GM19452 (cell line): Measurements from ENCODE around the gene PARK7.

Experiments used
- ATAC-seq: cut with Tn5 transposase; IDR thresholded peaks from one replicate; pipeline ENCODE4 v1.9.1; 2021; ENCODE audit not compliant: unreplicated experiment

The PARK7 gene

DNA sequence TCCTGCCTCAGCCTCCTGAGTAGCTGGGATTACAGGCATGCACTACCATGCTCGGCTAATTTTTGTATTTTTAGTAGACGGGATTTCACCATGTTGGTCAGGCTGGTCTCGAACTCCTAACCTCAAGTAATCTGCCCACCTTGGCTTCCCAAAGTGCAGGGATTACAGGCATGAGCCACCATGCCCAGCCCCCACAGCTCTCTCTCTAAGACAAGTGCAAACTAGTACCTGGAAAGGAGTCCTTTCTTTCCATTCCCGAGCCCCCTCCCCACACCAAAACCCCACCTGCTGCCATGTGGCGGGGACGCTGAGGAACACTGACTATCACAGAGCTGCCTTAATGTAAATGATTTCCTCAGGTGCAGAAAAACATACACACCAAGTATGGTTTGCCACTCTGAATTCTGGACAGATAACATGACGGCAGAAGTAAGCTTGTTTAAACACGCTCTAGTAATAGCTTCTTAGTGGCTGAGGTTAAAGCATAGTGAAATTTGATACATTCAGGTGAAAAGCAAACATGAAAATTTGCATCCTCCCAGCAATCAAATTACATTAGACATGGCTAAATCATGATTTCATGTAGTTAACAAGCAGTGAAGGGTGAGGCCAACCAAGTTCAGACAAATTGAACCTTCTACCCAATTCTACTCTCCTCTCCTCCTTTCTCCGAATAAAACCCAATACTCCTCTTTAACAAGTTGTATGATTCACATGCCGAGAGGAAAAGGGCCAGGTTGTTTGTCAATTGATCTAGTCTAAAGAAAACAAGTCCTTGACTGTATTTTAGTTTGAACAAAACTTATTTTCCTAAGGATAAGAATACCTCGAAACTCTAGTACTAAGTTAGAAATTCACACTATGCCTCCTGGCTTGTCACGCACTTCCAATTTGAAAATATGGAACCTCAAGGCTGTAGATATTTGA lies 44.8 kb downstream of the PARK7 start:
- ATAC-seq: no peak

DNA sequence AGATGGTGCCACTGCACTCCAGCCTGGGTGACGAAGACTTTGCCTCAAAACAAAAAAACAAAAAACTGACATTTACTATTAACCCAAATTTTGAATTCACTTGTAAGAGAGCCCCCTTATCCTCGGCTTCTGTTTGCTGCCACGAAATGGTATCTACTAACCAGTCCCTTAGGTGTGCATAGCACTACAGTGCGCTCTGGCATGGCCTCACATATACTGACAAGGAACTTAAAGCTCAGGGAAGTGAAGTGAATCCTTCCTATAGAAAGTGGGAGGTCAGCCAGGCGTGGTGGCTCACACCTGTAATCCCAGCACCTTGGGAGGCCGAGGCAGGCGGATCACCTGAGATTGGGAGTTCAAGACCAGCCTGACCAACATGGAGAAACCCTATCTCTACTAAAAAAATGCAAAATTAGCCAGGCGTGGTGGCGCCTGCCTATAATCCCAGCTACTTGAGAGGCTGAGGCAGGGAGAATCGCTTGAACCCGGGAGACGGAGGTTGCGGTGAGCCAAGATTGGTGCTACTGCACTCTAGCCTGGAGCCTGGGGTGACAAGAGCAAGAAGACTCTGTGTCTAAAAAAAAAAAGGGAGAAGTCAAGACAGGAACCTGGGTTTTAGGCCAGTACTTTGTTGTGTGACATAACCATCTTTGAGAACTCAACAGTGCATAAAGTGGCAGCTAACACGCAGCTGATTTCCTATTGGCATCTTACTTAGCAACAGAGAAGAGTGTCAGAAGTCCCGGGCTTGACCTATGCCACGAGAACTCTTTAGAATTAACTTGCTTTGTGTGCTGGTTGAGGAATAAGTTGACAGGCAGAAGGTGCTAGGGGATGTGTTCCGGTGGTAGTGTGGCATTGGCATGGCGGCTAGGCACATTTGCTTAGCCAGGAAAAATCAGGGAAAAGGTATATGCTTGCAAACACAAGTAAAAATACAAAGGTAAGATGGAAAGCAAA lies 47.8 kb downstream of the PARK7 start:
- no peak for ATAC-seq

DNA sequence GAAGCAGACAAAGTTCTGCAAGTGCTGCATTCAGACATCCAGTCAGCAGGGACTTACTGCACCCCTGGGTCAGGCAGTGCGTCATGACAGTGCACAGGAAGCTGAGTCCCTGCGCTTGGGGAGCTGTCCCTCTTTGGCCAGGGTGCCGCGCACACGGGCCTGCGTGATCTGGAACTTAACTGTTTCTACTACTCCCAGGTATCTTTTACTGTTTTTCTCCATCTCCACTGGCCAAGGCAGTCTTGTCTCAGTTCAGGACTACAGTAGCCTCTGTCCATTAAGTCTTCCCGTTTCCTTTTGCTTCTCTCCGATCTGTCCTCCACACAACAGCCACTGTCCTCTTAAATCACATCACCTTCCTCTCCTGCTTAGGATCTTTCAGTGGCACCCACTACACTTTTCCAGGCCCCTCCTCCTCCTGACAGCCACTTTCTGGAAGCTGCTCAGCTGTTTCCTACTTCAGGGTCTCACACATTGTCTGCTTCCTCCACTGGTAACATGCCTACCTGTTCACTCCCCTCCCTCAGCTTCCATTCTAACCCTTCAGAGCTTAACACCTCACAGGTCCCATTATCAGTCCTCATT lies 48.7 kb downstream of the PARK7 start:
- no peak for ATAC-seq

DNA sequence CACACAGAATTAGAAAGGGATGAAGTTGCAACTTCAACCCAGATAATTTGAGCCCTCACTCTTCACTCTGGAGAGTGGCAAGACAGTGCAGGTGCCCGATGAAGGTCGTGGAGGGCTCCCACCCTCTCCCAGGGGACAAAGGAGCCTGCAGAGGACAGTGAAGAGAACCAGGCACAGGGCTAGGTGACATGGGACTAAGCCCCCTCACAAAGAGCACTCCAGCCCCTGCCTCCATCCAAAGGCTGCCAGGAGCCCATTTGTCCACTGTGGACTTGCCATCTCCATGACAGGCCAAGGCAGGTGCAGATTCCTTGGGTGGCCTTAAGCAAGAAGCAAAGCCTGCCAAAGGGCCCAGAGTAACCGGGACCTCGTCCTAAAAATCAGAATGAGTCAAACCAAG lies 49.5 kb downstream of the PARK7 start:
- ATAC-seq: no peak

DNA sequence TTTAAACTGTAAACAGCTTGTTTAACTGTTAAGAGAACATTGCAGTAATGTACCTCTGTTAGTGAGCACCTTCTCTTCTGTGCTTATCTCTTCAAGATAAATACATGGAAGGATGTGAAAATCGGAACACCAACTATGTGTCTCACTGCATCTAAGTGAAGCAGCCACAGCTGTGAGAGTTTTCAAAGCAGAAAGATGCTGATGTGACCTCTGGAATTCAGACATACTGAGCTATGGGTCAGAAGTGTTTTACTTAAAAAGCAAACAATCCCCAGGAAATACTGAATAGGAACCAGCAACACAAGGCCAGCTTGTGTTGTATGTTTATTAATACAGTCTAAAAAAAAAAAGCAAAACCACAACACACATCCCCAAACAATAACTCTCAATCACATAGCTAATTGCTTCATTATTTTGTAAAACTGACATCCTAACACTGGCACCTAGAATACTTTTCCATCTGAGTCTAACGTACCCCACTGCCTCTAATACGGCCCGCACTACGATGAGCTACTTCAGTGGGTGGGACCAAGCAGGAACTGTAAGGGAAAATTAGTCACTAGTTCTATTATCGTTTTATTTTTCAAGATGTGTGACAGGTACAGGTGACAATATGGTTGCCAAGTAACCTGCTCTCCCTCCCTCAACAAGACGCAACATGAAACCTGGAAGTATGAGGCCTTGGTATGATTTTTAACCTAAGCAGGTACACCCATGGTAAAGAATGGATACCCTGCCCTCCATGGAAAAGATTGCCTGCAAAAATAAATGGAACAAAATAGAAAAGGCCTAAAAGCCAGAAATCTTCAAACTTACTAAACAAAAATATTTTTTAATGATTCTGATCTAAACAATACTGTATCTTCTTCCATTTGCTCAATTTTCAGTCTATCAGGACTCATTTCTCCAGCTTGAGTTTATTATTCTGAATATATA lies 50.7 kb downstream of the PARK7 start:
- ATAC-seq: no peak

DNA sequence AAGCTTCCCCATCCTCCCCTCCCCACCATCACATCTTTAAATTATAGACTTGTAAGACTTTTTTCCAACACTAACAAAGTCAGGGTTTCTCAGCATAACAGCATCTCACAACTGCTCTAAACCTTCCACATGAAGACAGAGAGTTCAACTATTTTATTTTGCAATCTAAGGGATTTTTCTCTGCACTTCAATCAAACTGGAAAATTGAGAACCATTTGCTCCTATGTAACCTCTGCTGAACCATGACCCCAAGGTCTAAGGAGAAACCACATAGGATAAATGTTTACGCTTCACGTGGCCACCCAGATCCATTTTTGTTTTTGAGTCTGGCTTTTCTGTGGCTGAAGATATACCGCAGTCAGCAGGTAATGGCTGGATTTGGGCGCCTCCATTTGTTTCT lies 51.4 kb downstream of the PARK7 start:
- ATAC-seq: no peak

DNA sequence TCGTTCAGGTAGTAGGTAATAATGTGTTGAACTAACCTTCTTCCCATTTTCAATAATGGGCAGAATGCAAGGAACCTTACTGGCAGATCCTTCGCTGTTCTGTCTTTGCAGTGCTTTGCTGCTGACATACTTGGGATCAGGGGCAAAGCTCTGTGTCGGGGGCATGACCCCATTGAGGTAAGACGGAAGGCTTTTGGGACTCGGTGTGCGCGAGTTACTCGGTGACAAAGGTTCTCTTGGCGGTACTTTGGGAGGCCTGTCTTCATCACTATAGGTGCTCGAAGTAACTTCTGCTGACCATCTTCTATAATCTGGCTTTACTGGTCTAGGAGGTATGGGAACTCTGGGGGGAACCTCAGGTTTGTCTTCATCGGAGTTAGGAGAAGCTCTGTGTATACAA lies 51.9 kb downstream of the PARK7 start:
- ATAC-seq: no peak

DNA sequence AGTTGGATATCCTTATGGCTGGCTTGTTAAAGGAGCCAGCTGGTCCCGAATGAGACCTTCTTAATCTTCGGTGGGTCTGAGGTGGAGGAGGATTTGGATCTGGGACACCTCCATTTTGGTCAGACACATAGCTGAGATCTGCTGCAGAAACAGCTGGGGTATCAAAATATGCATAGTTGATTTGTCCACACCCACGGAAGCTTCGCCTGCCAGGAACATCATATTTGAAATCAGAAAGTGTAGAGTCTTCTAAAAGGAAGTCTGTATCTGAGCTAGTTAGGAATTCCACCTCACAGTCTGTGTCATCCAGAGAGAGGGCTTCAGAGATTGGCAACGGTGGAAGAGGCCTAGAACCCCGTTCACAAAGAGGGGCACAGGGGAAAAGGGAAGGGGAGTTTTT lies 52.3 kb downstream of the PARK7 start:
- no peak for ATAC-seq

DNA sequence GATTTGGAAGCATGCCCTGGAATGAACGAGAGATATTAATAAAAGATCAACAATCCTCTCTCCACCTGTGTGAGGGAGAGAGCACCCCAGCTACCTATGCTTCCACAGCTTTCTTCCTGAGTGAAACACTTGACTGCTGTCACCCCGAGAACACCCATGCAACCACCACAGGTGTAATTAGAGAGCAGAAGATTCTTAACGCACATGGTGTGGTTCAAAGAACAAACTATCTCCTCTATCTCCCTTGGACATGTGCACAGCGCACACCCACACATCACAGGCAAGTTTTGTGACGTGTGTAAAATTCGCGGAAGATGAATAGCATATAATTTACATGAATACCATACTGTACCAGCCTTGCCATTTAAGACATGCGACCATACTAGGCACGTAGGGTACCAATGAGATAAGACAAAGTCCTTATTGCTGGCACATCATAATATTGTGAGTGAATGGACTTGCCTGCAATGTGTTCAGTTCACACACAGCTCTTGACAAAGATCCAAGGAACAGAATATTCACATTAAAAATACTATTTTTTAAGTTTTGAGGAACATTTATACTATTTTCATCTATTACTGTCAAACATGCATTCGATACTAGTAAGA lies 53.0 kb downstream of the PARK7 start:
- no peak for ATAC-seq

DNA sequence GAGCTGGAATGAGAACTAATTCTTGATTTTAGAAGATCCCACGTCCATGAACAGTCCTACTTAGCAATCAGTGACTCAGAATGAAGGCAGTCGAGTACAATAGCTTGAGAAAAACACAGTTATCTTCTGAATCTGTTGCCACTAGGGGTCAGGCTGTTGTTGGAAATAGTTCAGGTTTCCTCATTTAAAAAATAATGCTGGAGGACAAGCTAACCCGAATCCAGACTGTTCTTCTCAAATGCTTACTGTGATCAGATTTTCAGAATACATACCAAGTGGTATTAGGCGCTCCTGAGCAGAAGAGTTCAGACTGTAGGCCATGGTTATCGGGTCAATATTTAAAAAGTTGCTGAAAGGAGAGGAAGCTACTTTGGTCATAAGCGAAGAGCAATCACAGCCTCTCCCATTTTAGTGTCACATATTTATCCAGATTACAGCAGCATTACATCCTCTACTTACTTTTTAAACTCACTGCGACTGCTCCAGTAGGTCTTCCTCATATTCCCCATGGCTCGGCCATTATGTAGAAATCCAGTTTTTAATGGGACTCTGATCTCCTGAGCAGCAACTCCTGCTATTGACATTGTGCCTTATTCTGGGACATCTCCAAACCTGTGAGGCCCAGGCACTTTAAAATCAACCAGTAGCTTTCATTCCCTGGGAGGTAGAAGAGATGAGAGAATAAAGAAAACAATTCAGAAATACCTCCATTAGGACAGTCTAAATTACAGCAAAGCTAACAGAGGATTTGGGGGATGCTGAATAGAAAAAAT lies 53.7 kb downstream of the PARK7 start:
- ATAC-seq: no peak

DNA sequence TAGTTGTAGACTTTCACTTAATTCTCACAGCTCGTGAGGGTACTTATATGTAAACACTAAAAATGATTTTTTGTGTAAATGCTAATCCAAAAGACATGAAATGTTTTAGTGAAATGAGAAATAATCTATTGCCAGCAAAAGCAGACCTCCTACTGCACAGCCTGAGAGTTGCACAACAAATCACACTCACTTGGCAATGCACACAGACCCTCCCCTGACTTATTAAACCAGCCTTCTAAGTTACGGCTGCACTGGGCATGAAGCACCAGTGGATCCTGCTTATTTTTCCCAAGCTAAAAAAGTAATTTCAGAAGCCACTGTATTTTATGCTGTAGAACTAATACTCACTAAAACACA lies 54.3 kb downstream of the PARK7 start:
- no peak for ATAC-seq

DNA sequence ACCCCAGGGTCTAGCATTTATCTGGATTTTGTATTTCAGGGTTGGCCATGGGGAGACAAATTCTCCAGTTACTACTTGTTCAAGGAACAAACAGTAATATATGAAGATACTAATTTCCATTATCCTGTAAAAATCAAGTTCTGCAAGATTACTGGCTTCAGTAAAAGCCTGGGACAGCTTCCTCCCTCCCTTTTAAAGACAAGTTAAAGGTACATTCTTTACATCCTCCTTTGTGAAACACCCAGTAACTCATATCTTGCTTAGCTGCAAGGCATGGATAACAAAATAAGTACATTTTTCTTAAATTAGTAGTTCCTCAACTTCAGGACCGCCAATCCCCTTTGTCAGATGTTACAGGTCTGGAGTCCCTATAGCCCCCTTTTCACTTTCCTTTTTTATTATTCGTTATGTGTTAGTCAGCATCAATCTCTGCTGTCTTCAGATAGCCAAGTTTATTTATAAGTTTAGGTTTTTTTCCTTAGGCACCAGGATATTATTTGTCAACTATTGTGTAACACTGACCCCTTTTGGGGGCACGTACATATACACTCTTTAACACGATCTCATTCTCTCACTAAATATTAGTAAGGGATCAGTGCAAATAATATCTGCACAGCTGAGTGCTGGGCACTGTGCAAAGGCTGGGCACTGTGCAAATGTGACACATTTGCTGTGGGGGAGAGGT lies 54.8 kb downstream of the PARK7 start:
- no peak for ATAC-seq

DNA sequence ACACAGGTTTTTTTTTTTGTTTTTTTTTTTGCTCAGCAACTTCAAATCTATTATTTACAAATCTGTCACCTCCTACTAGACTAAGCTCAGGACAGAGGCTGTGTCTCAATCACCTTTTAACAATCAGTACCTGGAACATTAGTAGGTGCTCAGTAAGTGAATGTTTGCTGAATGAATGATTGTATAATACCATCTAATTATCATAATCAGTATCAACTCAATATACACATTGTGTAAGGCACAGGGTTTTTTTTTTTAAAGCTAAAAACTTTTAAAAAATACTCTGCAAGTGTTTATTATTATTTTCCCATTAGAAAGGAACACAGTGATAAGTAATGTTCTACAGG lies 55.4 kb downstream of the PARK7 start:
- ATAC-seq: no peak

DNA sequence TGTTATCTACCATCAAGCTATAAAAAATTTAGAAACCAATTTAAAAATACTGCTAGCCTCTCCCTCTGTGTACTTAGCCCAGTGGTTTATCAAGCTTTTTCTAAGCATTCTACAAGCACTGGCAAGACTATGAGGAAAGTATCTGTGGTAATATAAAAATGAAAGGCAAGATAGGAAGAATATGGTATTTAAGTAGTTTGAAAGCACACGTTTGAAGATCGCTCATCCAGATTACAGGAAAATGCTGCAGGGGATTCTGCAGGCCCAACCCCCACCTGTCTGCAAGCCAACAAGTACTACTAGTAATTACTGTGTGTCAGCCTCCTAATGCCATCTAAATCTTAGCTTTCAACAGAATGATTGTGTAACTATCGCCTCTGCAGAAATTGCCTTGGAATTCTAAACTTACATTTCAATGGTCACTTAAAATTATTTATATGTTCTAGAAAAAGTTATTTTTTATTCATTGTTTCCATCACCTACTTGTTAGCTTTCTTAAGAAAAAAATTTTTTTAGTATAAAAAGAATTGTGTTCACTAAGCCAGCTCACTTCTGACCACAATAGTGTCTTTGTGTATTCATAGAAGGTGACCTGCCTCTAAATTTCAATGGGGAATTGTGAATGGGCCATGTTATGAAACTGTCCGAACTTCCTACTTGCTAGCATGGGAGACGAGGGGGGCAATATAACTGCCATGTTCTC lies 56.1 kb downstream of the PARK7 start:
- ATAC-seq: no peak

DNA sequence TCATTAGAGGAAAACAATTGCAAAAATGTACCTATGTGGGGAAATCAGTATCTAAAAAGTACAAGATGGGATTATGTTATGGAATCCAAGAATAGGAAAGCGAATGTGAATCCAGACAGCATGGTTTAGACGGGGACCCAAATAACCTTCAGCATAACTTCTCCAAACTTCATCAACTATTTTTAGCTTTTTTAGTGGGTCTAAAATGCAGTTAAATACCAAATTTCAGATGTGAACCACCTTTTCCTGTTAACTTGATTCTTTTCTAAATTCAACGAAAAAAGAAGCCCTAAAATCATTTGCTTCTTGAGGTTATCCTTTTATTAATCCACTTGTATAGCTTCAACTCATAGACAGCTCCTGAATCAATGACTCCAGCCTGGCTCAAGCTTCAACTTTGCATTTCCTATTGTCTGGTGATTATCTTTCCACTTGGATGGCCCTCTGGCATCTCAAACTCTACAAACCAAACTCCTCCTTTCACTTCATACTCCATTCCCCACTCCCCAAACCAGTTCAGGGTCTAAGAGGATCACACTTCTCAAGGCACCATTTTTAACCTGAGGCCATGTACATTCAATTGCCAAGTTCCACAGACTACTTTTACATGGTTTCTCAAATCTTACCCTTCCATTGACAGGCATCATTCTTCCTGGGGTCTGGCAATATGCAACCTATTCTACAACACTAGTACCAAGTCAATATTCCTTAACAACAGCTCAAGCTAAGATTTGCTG lies 57.1 kb downstream of the PARK7 start:
- ATAC-seq: no peak

DNA sequence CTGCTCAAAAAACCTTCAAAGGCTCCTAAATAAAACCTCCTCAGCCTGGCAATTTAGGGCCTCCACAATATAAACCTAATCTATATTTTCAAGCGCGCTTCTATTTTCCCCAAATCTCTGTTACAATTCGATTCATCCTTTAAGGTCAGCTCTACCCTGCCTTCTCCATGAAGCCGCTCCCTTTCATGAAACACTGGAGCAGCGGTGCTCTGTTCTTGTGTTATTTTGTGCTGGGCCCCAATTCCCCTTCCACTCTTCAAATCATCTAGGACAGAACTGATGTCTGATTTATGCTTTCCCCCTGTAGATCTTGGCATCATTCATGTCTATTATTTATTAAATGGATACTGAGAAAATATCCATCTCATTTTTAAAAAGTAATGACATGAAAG lies 57.7 kb downstream of the PARK7 start:
- no peak for ATAC-seq

DNA sequence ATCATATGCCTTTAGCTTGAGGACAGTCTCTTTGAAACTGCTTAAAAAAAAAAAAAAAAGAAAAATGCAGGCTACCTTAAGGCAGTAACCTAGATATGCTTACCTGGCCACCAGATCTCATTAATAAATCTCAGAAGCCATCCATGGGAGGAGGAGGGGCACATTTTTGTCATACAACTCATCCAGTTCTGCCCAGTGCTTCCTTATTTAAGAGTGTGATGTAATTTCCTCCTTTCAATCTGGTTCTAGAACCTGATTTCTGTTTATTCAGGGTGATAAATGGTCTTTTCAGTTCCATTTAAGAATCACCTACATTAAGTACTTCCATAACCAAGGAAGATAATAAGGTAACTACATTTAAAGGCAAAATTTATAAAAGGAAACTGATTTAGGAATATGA lies 58.5 kb downstream of the PARK7 start:
- ATAC-seq: no peak
